HG03439 (cell line): ENCODE data around the gene TMC2.

ENCODE experiments used
- ATAC-seq: cut with Tn5 transposase; IDR thresholded peaks from one replicate; pipeline ENCODE4 v1.9.1; 2021; ENCODE audit warnings: mild to moderate bottlenecking, moderate library complexity; ENCODE audit not compliant: unreplicated experiment

TMC2 gene

DNA sequence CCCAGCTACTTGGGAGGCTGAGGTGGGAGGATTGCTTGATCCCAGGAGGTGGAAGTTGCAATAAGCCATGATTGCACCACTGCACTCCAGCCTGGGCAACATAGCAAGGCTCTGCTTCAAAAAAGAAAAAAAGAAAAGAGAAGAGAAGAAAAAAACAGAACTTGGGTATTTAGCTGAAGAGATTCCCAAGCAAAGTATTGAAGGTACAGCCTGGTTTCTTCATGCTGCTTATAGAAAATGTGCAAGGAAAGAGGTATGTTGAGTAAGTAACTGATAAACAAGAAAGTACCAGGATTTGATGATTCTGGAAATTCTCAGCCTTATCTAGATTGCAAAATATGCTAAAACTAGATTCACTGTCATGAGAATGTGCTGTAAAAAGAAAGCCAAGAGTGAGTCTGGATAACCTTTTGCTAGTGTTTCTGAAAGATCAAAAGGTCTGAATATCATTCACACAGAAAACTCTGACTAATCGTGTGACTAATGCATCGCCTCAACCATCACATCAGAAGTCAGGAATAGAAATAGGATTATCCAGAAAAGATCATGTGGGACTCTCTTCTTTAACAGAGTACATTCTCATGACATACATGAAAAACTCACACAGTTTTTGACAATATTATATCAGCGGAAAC, 83.7 kb downstream of the TMC2 start:
- ATAC-seq: no peak

DNA sequence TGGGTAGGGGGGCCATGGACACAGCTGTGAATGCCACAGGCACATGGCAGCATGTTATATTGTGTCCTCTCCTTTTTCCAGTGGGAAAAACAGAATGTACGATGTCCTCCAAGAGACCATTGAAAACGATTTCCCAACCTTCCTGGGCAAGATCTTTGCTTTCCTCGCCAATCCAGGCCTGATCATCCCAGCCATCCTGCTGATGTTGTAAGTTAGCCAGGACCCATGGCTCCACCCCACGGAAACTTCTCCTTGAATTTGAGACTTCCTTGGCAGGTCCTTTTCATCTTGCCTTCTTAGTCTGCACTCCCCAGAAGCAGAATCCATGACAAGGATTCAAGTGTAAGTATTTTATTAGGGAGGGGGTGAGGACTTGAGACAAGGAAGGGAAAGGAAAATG, 87.8 kb downstream of the TMC2 start:
- ATAC-seq: no peak

DNA sequence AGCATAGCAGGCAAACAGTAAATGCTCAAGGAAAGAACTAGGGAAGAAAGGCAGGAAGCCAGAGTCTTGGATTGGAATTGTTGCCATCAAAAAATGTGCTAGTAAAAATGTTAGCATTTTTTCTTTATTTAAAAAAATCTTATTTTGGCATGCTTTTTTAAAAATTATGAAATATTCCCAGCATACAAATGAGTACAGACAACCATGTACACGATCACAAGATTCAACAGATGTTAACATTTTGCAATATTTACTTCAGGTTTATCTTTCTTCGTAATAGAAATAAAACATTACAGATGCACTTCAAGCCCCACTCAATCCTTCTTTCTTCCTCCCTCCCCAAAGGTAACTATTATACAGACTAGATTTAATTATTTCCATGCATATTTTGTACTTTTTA, 88.7 kb downstream of the TMC2 start:
- no peak for ATAC-seq

DNA sequence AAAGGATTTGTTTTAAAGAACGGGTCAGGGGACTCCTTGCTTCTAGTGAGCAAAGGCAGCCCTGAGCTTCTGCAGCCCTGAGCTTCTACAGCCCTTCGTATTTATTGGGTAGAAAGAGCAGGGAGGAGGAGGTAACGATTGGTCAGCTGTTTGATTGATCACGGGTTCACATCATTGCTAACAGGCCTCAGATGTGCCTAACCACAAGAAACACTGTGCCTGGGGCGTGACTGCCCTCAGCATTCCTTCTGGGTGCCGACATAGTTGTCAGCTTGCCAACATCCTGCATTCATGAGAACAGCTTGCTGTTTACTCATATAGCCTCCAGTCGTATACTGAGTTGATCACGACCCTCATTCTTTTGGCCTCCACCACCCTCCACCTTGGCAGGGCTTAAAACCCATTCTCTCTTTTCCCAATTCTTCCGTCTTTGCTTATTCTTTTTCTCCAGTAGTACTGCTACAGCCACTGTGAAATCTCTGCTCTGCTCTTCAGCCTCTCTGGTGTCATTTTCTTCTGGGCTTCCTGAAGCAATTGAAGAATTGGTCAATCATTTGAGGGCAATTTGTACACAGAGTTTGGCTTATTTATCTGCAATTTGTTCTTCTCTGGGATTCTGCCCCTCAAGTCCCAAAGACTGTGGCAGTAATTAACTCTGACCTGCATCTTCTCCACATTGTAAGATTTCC, 90.6 kb downstream of the TMC2 start:
- ATAC-seq: no peak

DNA sequence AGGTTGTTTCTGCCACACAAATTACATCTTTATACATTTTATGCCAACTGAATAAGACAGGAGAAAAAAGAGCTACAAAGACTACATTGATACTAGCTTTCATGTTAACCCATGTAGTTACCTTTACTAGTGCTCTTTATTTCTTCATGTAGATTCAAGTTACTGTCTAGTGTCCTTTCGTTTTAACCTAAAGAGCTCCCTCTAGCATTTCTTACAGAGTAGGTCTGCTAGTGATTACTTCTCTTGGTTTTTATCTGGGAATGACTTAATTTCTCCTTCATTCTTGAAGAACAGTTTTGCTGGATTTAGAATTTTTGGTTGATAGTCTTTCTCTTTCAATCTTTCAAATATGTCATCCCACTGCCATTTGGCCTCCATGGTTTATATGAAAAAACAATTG, 94.9 kb downstream of the TMC2 start:
- ATAC-seq: no peak

DNA sequence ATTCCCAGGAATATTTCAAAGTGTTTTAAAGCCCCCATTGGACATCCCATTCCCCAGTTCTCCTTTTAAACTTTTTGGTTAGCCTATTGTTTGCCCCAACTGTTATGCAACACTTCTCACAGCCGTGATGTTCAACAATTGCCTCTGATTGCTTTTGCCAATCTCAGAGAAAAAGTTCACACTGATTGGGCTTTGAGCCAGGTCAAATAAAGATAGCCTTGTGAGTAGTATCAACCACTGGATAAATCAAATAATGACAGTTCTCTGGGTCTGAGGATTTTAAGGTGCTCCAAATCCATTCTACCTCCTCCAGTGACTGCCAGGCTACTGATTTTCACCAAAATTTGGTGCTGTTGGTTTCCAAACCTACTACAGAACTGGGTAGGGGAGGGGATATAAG, 97.0 kb downstream of the TMC2 start:
- no peak for ATAC-seq

DNA sequence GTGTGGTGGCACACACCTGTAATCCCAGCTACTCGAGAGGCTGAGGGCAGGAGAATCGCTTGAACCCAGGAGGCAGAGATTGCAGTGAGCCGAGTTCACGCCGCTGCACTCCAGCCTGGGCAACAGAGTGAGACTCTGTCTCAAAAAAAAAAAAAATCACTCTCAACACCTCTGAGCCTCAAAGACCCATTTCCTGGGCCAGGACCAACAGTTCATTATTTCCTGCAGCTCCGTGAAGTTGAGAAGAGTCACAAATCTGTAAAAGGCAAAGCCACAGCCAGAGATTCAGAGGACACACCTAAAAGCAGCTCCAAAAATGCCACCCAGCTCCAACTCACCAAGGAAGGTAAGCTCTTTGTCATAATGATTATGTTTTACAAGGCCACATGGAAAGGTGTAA, 100.9 kb downstream of the TMC2 start:
- no peak for ATAC-seq

DNA sequence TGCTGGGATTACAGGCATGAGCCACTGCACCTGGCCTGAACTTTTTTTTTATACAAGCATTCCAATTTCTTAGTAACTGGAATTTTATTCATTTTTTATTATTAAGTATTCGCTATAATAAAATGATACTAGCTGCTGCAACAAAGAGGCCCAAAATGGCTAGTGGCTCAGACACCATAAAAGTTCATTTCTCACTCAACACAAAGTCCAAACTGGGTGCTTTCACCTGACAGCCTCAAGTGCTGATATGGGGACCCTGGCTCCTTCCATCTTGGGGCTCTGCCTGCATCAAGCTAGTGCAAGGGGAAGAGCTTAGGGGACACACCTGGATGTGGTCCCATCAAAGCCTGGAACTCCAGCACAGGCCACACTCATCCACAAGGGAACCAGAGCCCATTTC, 103.9 kb downstream of the TMC2 start:
- ATAC-seq: no peak

DNA sequence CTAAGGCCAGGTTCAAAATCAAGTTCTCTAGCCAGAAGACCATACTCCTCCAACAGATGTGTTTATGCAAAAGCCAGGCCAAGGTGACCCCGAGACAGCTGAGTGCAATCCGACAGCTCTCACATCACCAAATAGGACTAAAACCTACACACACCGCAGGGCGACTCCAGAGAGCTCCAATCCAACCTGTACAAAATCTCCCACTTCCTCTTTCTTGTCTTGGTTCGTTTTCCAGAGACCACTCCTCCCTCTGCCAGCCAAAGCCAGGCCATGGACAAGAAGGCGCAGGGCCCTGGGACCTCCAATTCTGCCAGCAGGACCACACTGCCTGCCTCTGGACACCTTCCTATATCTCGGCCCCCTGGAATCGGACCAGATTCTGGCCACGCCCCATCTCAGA, 104.5 kb downstream of the TMC2 start:
- no peak for ATAC-seq

DNA sequence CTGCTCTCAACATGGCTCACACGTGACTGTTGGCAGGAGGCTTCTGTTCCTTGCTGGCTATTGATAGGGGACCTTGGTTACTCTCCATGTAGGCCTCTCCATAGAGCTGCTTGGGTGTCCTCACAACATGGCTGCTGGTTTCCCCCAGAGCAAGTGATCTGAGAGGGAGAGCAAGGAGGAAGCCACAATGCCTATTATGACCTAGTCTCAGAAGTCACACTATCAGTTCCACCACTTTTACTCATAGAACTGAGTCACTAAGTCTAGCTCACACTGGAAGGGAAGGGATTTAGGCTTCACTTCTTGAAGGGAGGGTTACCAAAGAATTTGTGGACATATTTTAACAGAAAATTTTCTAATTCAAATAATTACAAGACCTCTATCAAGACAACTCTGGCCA, 107.3 kb downstream of the TMC2 start:
- ATAC-seq: no peak

DNA sequence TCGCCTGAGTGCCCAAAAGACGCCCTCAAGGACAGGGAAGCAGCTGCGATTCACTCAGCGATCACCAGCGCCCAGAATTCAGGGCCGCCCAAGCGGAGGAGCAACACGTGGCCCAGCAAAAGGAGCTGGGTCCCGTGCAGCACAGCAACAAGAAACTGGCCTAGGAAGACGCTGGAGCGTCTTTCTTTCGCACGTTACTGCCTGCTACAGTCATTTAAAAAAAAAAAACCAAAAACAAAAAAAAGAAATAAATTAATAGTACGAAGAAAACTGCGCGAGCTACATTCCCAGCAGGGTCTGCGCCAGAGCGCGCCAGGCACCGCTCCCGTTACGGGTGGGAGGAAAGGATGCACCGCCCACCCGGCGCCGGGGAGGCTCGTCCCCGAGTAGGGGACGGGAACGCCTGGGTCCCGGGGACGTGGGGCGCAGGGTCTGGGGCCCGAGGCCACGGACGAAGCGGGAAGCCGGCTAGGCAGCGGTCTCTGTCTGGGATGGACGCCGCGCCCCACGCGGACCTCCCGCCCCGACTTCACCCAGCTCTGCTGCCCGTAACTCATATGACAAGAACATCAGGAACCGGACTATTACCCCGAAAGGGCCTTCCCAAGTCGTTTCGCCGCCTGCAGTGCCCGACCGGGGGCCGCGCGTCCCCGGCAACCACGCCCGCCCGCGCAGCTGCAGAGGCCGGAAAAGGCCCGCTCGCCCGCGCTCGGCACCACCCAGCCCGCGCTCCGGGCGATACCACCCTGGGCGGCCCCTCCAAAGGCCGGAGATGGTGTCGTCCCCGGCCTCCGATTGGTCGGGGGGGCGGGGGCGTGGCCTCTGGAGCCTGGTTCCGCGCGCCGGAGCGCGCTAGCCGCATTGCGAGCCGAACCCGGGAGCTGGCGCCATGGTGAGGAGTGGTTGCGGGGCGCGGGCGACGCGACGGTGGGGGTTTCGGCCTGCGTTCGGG, 115.7 kb downstream of the TMC2 start, which contains the start of gene NOP56:
TSS of gene NOP56 (plus strand) at position 861 of the 952 bp plus-strand sequence. CDS start at position 890, 29 bp downstream.
- peak; percentile 77 for ATAC-seq

DNA sequence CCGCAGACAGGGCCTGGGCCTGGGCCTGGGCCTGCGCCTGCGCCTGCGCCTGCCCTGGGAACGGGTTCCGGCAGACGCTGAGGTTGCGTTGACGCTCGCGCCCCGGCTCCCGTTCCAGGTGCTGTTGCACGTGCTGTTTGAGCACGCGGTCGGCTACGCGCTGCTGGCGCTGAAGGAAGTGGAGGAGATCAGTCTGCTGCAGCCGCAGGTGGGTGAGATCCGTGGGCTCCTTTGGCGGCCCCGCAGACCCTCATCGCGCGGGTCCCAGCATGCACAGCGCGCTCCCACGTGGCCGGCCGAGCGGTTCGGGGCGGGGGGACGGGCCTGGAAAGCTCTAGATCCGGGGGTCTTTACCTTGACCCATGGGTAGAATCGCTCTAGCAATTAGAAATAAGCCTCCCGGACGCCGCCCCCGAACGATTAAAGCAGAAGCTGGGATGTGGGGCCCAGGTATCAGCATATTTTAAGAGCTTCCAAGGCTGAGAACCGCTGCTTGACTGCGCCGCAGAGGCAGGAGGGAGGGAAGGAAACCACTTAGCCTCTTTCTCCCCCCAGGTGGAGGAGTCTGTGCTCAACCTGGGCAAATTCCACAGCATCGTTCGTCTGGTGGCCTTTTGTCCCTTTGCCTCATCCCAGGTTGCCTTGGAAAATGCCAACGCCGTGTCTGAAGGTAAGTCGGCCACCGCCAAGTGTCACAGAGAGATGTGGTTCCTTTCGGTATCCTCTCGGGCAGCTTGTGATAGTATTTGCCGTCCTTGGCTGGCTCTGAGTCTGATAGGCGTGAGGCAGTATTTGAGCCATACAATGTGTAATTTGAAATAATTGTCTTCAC, 116.6 kb downstream of the TMC2 start:
- ATAC-seq: peak; percentile 54

DNA sequence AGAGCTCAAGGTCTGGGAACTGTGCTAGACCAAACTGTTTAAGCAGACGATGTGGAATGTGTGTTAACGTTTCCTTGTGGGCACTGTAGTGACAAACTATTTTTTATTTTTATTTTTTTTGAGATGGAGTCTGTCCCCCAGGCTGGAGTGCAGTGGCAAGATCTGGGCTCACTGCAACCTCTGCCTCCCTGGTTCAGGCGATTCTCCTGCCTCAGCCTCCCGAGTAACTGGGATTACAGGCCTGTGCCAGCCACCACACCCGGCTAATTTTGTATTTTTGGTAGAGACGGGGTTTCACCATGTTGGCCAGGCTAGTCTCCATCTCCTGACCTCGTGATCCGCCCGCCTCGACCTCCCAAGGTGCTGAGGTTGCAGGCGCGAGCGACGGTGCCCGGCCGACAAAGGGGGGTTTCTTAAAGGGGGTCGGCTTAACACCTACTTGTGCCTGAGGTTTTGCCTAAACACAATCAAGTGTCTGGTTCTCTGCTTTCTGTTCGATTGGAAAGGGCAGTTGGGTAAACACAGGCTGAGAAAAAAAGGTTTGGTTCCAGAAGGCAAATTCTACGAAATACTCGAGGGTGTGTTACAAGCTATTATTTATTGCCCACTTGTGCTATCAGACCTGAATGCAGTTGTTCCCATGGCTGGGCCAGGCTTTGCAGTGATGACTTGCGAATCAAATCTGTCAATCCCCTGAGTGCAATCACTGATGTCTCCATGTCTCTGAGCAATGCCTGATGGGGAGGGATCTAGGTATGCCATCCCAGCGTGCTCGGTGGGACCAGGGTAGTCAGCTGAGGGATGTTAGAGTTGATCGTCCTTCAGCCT, 117.4 kb downstream of the TMC2 start:
- no peak for ATAC-seq

DNA sequence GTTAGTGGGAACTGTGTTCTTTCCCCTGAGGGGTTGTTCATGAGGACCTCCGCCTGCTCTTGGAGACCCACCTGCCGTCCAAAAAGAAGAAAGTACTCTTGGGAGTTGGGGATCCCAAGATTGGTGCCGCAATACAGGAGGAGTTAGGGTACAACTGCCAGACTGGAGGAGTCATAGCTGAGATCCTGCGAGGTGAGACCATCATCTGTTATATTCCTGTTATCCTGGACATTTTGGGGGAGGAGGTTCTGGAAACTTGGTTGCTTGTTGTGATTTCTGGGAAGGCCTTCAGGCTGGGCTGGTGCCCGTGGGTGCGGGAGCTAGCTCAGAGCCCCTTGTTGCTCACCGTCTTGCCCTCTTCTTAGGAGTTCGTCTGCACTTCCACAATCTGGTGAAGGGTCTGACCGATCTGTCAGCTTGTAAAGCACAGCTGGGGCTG, 118.0 kb downstream of the TMC2 start:
- ATAC-seq: no peak

DNA sequence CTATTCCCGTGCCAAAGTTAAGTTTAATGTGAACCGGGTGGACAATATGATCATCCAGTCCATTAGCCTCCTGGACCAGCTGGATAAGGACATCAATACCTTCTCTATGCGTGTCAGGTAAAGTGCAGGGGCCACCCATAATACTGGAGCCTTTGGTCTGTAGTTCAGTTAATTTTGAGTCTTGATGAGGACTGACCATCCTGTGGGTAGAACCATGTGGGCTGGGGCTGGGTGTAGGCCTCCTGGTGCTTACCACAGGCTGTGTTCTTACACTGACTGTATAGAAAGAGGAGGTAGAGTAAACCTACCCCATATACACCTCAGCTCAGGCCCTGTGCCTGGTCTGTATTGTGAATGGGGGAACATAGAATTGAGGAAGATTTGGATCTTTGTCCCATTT, 118.5 kb downstream of the TMC2 start:
- no peak for ATAC-seq

DNA sequence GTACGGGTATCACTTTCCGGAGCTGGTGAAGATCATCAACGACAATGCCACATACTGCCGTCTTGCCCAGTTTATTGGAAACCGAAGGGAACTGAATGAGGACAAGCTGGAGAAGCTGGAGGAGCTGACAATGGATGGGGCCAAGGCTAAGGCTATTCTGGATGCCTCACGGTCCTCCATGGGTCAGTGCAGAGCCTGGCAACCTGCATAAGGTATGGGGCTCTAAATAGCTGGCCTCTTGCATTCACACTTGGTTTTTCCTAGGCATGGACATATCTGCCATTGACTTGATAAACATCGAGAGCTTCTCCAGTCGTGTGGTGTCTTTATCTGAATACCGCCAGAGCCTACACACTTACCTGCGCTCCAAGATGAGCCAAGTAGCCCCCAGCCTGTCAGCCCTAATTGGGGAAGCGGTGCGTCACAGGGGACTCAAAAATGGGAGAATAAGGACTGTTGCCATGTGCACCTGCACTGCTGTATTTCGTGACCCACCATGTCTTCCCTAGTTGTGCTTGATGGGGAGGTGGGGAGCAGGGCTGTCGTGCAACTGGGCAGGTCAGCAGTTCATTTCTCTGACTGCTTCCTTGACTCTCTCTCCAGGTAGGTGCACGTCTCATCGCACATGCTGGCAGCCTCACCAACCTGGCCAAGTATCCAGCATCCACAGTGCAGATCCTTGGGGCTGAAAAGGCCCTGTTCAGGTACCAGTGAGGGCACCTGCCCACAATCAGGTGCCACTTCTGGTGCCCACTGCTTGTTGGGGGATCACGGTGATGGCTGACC, 119.2 kb downstream of the TMC2 start:
- no peak for ATAC-seq

DNA sequence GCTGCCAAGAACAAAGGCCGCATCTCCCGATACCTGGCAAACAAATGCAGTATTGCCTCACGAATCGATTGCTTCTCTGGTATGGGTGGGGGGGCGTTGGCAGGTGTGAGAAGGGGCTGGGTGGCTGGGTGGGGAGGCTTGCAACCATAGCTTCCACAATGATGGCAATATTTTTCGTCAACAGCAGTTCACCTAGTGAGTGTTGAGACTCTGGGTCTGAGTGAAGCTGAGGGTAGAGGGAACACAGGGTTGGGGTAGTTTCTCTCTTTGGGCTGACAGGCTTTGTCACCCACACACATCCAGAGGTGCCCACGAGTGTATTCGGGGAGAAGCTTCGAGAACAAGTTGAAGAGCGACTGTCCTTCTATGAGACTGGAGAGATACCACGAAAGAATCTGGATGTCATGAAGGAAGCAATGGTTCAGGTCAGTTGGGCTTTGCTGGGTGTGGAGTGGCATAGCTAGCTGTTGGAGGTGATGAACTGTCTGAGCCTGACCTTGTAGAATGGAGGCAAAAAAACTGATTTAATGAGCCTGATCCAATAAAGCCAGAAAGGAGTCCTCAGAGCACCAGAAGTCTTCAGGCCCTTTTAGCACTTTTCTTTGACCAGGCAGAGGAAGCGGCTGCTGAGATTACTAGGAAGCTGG, 120.2 kb downstream of the TMC2 start:
- ATAC-seq: no peak

DNA sequence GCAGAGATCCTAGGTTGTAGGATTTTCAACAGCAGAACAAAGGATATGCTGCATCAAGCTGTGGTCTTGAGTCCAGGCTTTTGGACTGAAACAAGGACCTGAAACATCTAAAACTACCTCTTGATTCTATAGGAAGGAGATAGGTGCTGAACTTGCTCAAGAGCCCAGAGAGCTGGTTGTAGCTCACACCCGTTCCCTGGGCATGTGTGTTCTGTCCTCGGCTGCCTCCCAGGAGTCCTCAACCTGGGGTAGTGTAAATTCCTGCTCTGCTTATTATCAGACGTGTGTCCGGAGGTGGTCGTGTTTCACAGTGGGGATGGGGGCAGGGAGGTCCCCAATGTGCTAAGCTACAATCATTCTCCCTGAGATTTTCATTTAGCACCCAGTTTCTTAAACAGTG, 120.9 kb downstream of the TMC2 start:
- no peak for ATAC-seq

DNA sequence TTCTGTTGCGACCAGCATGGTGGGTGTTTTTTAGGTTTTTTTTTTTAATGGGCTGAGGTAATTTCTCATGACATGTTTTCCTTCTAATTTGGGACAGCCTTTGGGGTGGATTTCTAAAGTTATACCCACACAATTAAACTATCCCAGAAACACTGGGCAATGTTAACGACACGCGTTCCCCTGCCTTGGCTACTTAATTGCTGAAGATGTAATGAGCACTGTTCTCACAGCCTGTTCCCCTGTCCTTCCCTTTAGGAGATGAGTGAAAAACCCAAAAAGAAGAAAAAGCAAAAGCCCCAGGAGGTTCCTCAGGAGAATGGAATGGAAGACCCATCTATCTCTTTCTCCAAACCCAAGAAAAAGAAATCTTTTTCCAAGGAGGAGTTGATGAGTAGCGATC, 121.3 kb downstream of the TMC2 start:
- ATAC-seq: no peak
